HUDEP-2 (cell line): ENCODE results near the gene KAT6B.

ENCODE experiments used
- DNase-seq, 76 experiments: peaks; one replicate each; lab custom pipeline; 2025; ENCODE audit not compliant: unreplicated experiment in 76 of 76; lab: John Stamatoyannopoulos, UW

Gene KAT6B

GRCh38 chr10:75057680-75058079, 231.3 kb downstream of the KAT6B start:
- DNase-seq, result no peak

DNA sequence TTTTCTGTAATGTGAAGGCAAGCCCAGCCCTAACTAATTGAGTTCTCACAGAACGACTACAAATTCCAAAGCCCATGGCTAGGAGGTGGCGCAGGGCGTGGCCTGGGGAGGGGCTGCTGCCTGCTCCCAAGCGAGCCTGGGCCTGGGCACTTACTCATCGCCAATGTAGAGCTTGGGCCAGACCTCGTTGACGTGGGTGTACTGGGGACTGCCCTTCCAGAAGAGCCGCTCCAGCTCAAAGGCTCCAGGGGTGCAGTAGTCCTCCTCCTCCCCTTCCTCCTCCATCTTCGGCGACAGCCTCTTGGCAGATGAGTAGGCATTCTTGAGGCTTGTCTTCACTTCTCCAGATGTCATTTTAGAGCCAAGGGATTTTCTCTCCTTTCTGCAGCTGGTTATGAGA, 231.8 kb downstream of the KAT6B start:
- no peak for DNase-seq

GRCh38 chr10:75061709-75062505, 235.5 kb downstream of the KAT6B start:
- DNase-seq, result no peak

DNA sequence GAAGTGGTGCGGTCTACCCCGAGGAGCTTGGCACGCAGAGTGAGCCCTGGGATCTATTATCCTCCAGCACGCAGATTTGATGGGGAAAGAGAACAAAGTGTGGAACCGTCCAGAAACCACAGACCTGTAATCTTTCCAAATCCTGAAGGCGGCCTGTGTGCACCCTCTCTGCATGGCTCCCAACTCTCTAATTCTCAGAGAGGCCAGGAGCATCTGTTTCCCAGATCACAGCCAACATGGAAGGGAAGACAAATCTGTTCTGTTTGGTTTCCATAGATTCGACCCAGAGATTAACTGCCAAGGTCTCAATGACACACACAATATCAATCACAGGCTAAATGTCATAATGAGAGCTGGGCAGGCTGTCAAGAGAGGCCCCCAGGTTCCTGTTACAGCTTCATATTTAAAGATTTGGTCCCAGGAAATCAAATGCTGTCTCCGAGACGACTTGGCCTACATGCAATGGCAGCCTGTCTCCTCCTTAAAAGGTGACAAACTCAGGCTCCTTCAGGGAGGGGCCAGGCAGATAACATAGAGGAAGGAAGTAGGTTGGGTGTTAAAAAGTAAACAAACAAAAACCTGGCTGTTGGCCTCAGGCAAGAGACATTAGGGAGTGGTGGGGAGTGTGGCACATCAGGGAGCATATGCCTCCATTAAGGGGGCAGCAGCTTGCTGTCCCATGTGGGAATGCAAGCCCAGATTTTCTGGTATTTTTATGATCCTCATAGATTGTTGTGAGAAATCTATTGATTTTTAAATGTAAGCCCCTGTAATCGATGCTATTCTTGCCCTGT, 236.3 kb downstream of the KAT6B start:
- DNase-seq, result no peak

GRCh38 chr10:75063461-75064230, 237.2 kb downstream of the KAT6B start:
- no peak for DNase-seq

GRCh38 chr10:75065076-75065475, 238.7 kb downstream of the KAT6B start:
- DNase-seq, result no peak

DNA sequence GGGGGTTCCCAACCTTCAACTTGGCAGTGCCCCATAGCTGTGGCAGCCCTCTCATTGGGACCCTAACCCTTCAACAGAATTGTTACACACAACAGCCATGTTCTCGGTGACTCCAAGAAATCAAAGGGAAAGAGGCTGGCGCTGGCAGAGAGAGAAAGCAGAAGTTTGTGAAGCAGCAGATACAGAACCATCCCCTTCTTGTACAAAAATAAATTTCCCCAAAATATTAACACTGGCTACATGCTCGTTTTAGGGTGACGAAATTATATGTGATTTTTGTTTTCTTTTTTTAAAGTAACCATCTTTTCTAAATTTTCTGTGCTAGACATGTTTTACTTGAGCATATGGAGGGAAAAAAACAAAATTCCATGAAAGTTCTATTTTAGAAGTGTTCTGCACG, 239.9 kb downstream of the KAT6B start:
- no peak for DNase-seq

DNA sequence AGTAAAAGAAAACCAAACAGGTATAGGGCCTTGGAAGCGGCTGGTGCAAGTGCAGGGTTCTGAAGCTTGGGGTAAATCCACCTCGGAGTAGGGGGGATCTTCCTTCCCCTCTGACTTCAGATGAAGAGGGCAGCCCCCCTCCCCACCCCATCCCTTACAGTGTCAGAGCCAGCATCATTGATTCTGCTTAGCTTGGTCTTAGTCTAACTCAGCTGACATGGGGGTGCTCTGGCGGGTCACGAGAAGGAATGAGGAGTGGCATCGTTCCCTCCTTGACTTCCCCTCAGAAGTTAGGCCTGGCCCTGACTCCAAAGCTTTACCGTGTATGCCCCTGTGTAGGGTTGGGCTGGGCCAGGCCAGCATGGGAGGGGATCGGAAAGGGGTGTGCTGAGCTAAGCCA, 240.9 kb downstream of the KAT6B start:
- no peak for DNase-seq

- no peak for DNase-seq
Measured at GRCh38 chr10:75068523-75068922, 242.1 kb downstream of the KAT6B start.

- DNase-seq, result no peak
Measured at GRCh38 chr10:75070476-75070875, 244.1 kb downstream of the KAT6B start.

- DNase-seq, result no peak
Measured at GRCh38 chr10:75070961-75071428, 244.6 kb downstream of the KAT6B start.

- DNase-seq, result no peak
Measured at GRCh38 chr10:75071756-75072155, 245.4 kb downstream of the KAT6B start.

- no peak for DNase-seq
Measured at GRCh38 chr10:75072727-75073126, 246.3 kb downstream of the KAT6B start.

- no peak for DNase-seq
Measured at GRCh38 chr10:75073442-75073841, 247.0 kb downstream of the KAT6B start.

DNA sequence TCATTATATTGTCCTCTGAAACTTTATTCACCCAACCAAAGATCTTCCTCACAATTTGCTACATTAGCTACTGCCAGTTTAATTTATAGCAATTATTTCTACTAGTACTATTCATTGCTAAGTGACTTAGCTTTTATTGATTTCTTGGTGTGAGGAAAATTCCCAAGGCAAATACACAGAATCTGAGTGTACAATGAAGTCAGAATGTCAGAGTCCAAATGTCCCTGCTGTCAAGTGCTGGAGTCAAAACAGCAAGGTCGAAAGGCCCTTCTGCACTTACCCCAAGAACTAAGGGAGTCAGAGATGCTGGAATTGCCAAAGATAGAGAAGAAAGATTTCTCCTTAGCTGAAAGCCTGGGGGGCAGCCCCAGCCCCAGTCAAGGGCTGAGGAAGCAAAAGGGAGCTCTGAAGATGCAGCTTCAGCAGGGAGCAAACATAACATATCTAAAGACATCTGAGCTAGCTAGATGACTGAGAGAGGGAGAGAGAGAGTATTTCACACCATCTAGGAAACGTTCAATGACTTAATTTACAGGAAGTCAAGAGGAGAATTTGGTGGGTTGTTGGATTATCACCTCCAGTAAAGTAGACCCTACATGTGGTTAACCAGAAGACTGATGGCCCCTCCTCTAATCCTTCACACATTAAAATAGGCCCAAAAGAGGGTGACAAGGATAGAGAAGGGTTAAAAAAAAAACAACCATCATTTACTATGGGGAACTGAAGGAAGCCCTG, 248.5 kb downstream of the KAT6B start:
- no peak for DNase-seq

GRCh38 chr10:75076348-75076747, 249.9 kb downstream of the KAT6B start:
- DNase-seq, result no peak

GRCh38 chr10:75079436-75080083, 253.2 kb downstream of the KAT6B start:
- DNase-seq, result no peak

DNA sequence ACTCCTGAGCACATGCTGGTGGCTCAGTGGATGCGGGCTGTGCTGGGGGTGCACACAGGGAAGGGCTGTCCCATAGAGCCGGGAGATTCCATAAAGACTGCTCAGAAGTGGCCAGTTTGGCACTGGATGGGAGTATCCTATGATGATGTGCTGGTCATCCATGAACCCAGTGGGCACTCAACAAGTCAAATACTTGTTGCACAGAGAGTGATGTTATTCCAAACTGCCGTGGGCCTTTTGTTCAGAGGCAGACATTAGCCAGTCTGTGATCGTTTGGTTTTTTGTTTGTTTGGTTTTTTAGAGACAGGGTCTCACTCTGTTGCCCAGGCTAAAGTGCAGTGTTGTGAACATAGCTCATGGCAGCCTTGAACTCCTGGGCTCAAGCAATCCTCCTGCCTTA, 254.2 kb downstream of the KAT6B start:
- no peak for DNase-seq

- DNase-seq, result no peak
Measured at GRCh38 chr10:75081379-75081778, 255.0 kb downstream of the KAT6B start.
